Measurements from ENCODE around the gene PCBP1.
"Not testable (repeated sequence)": the region's sequence is repeated elsewhere in the genome, so short reads cannot be mapped to it uniquely, and the experiment has no call there.

Gene PCBP1

DNA sequence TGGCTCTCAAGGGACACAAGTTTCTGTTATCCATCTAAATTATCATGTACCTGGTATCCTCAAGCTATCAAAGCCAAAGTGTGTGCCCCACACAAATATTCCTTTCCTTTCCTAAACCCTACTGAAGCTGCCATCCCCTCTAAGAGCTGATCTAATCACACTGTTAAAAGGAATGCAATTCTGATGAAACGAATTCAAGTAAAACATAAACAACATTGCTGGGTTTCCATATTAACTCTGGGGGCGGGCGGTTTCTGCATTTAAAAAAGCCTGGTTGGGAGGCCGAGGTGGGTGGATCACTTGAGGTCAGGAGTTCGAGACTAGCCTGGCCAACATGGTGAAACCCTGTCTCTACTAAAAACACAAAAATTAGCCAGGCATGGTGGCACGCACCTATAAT is 41.9 kb upstream of the PCBP1 start:
- no peak overlapping the region for H3K4me3 ChIP-seq (ENCODE audit: low read length)
- no peak for DNase-seq (ENCODE audit: low read depth)
- TF ChIP-seq, protein P1, sequence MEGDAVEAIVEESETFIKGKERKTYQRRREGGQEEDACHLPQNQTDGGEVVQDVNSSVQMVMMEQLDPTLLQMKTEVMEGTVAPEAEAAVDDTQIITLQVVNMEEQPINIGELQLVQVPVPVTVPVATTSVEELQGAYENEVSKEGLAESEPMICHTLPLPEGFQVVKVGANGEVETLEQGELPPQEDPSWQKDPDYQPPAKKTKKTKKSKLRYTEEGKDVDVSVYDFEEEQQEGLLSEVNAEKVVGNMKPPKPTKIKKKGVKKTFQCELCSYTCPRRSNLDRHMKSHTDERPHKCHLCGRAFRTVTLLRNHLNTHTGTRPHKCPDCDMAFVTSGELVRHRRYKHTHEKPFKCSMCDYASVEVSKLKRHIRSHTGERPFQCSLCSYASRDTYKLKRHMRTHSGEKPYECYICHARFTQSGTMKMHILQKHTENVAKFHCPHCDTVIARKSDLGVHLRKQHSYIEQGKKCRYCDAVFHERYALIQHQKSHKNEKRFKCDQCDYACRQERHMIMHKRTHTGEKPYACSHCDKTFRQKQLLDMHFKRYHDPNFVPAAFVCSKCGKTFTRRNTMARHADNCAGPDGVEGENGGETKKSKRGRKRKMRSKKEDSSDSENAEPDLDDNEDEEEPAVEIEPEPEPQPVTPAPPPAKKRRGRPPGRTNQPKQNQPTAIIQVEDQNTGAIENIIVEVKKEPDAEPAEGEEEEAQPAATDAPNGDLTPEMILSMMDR (conservative IDR thresholded peaks at IDR 0.05; ENCODE audit: low read depth, low read length), result no peak

DNA sequence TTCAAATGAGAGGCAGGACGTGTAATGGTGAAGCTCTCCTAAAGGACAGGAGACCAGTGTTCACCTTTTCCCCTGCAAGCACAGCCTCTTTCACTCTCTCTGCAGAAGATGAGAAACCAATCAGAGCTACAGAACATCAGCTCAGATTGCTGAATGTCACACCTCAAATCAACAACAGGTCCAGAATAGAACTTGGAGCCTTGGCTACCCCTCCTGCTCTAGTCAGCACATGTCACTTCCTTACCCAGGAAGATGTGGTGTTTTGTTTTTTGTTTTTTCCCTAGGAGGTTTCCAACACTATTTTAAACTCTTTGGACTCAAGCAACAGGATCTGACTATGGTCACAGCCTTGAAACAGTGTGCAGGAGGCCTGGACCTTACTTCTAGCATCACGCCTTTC is 41.3 kb upstream of the PCBP1 start:
- TF ChIP-seq, protein P1 (conservative IDR thresholded peaks at IDR 0.05; ENCODE audit: low read depth, low read length), result no peak
- no peak overlapping the region for H3K4me3 ChIP-seq (ENCODE audit: low read length)
- no peak for DNase-seq (ENCODE audit: low read depth)

DNA sequence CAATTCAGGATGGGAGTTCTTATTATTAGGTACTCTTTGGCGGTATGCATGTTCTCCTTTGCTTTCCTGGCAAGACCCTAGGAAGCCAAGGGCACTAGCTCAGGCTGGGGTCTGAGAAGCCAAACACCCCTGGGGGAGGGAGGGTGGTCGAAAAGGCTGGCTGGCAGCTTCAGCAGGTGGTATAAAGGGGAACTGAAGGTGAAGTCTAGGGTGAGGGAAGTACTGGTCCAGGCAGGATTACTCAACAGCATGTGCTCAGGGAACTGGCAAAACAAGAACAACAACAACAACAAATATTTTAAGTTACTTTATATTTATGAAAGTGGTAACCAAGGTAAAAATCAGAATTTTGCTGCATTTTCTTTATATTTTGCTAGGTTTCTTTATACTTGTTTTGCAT is 40.7 kb upstream of the PCBP1 start:
- TF ChIP-seq, protein P1 (conservative IDR thresholded peaks at IDR 0.05; ENCODE audit: low read depth, low read length), result no peak
- H3K4me3 ChIP-seq (ENCODE audit: low read length), result no peak overlapping the region
- no peak for DNase-seq (ENCODE audit: low read depth)

DNA sequence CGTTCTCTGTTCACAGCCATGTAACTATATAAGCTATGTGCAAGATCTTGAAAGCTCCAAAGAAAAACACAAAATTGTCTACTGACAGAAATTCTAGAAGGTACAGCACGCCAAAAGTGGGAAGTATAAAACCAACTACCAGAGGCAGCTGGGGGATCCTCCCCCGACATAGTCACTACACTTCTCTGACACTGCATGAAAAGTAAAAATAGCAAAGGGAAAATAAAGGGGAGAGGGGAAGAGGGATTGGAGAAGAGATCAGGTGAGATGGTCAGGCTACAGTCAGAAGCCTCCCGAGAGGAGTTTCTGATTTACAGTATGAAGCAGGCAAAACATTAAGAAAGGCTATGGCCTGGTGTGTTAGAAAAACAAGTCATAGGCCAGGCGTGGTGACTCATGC is 39.8 kb upstream of the PCBP1 start:
- H3K4me3 ChIP-seq (ENCODE audit: low read length), result no peak overlapping the region
- DNase-seq (ENCODE audit: low read depth), result no peak
- TF ChIP-seq, protein P1 (conservative IDR thresholded peaks at IDR 0.05; ENCODE audit: low read depth, low read length), result no peak

DNA sequence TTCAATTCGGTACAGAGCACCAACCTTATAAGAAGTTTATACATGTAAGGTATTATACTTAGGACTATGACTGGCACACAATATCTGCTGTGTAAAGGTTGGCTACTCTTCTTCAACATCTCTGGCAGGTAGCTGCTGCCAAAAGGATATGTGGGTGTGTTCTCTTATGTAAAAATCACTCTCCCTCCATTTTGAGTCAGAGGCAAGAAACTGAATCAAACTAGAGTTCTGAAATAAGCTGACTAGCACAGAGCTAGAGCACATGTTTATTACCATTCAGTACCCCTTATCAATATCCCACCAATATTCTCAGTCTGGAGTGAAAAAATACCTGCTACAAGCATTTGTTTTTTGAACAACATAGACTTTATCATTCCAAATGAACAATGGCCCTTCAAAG is 38.0 kb upstream of the PCBP1 start:
- H3K4me3 ChIP-seq (ENCODE audit: low read length), result no peak overlapping the region
- no peak for DNase-seq (ENCODE audit: low read depth)
- TF ChIP-seq, protein P1 (conservative IDR thresholded peaks at IDR 0.05; ENCODE audit: low read depth, low read length), result no peak

DNA sequence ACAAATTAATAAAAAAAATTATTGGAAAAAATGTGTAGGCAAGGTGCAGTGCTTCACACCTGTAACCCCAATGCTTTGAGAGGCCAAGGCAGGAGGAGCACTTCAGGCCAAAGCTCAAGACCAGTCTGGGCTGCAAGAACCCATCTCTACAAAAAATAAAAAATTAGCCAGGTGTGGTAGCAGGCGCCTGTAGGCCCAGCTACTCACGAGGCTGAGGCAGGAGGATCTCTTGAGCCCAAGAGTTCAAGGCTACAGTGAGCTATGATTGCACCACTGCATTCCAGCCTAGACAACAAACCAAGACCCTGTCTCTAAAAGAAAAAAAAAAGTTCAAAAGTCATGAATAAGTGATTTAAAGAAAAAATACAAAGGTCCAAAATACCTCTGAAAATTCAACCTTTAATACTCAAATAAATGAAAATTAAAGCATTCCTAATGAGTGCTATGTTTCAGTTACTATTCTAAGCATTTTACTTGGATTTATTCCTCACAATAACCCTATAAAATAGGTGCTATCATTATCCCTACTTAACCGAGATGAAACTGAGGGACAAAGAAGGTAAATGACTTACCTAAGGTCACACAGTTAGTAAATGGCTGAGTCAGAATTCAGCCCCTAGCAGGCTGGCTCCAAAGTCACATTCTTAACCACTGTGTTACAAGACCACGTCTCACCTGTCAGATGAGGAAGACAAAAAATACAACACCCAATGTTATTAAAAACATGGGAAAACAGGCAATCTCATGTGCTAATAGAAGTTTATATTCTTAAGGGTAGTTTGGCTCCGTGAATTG is 36.4 kb upstream of the PCBP1 start:
- no peak overlapping the region for H3K4me3 ChIP-seq (ENCODE audit: low read length)
- DNase-seq (ENCODE audit: low read depth), result no peak
- TF ChIP-seq, protein P1 (conservative IDR thresholded peaks at IDR 0.05; ENCODE audit: low read depth, low read length), result no peak

DNA sequence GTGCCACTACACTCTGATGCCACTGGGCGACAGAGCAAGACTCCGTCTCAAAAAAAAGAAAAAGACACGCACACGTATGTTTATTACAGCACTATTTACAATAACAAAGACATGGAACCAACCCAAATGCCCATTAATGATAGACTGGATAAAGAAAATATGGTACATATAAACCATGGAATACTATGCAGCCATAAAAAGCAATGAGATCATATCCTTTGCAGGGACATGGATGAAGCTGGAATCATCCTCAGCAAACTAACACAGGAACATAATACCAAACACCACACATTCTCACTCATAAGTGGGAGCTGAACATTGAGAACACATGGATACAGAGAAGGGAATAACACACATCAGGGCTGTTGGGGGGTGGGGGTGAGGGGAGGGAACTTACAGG is 32.0 kb upstream of the PCBP1 start:
- DNase-seq (ENCODE audit: low read depth); H3K4me3 ChIP-seq (ENCODE audit: low read length): not testable (repeated sequence)

Measured in retinal pigment epithelial cell (primary cell).